ENCODE results near the gene STARD9. TPM values are rescaled to one million over a fixed set of nuclear protein-coding genes. Genes with fewer than 3 reads are reported as not detected.
"Not testable (repeated sequence)": the region's sequence is repeated elsewhere in the genome, so short reads cannot be mapped to it uniquely, and the experiment has no call there.

The STARD9 gene
- total RNA-seq, 2 donors from 2014 or later, result 5.0 to 7.2 TPM

- intact Hi-C loops (cut with DNase I, micrococcal nuclease), result no loop called here
- DNase-seq (no peak), ATAC-seq (no peak)
Measured at GRCh38 chr15:42582569-42583375, 7.4 kb downstream of the STARD9 start.

- DNase-seq (no peak), ATAC-seq (no peak)
- intact Hi-C loops (cut with DNase I, micrococcal nuclease), result no loop called here
Measured at GRCh38 chr15:42584031-42584765, 8.8 kb downstream of the STARD9 start.

GRCh38 chr15:42590619-42591237 lies 15.3 kb downstream of the STARD9 start:
- intact Hi-C loops (cut with DNase I, micrococcal nuclease), result no loop called here
- ATAC-seq, result no peak
- no peak for DNase-seq

GRCh38 chr15:42591238-42591934 lies 16.0 kb downstream of the STARD9 start:
- intact Hi-C loops (cut with DNase I, micrococcal nuclease), result no loop called here
- ATAC-seq (peak; percentile 91), DNase-seq (no peak)

- no peak for DNase-seq
- intact Hi-C loops (cut with DNase I, micrococcal nuclease), result no loop called here
- ATAC-seq, result peak; percentile 69
Measured at GRCh38 chr15:42592716-42593115, 17.3 kb downstream of the STARD9 start.

- no peak for ATAC-seq
- intact Hi-C loops (cut with DNase I, micrococcal nuclease), result no loop called here
- no peak for DNase-seq
Measured at GRCh38 chr15:42593143-42593542, 17.7 kb downstream of the STARD9 start.

- no peak for ATAC-seq
- DNase-seq, result no peak
- intact Hi-C loops (cut with DNase I, micrococcal nuclease), result no loop called here
Measured at GRCh38 chr15:42594095-42594494, 18.7 kb downstream of the STARD9 start.

GRCh38 chr15:42595626-42596240 lies 20.3 kb downstream of the STARD9 start:
- DNase-seq (no peak), ATAC-seq (no peak)
- intact Hi-C loops (cut with DNase I, micrococcal nuclease), result no loop called here

GRCh38 chr15:42601316-42601715 lies 25.9 kb downstream of the STARD9 start:
- DNase-seq; ATAC-seq; intact Hi-C loops (cut with DNase I, micrococcal nuclease): not testable (repeated sequence)

- DNase-seq (no peak), ATAC-seq (no peak)
- intact Hi-C loops (cut with DNase I, micrococcal nuclease), result no loop called here
Measured at GRCh38 chr15:42602501-42602900, 27.1 kb downstream of the STARD9 start.

GRCh38 chr15:42603978-42604377 lies 28.6 kb downstream of the STARD9 start:
- DNase-seq, result no peak
- intact Hi-C loops (cut with DNase I, micrococcal nuclease), result no loop called here
- no peak for ATAC-seq

GRCh38 chr15:42604894-42605744 lies 29.7 kb downstream of the STARD9 start:
- intact Hi-C loops (cut with DNase I, micrococcal nuclease), result no loop called here
- ATAC-seq, result no peak
- no peak for DNase-seq

- DNase-seq (no peak), ATAC-seq (no peak)
- intact Hi-C loops (cut with DNase I, micrococcal nuclease), result no loop called here
Measured at GRCh38 chr15:42605796-42606195, 30.4 kb downstream of the STARD9 start.

GRCh38 chr15:42608110-42608531 lies 32.7 kb downstream of the STARD9 start:
- DNase-seq, result no peak
- ATAC-seq, result no peak
- intact Hi-C loops (cut with DNase I, micrococcal nuclease), result no loop called here

- intact Hi-C loops (cut with DNase I, micrococcal nuclease), result no loop called here
- no peak for DNase-seq
- ATAC-seq, result no peak
Measured at GRCh38 chr15:42608752-42609488, 33.5 kb downstream of the STARD9 start.

- ATAC-seq (no peak), DNase-seq (no peak)
- intact Hi-C loops (cut with DNase I, micrococcal nuclease), result no loop called here
Measured at GRCh38 chr15:42611532-42611931, 36.1 kb downstream of the STARD9 start.

- intact Hi-C loops (cut with DNase I, micrococcal nuclease), result no loop called here
- ATAC-seq, result no peak
- DNase-seq, result no peak
Measured at GRCh38 chr15:42612367-42612912, 37.0 kb downstream of the STARD9 start.
